Measurements from ENCODE around the gene CCDC138. TPM values are rescaled to one million over a fixed set of nuclear protein-coding genes. Genes with fewer than 3 reads are reported as not detected.
"Not testable (repeated sequence)": the region's sequence is repeated elsewhere in the genome, so short reads cannot be mapped to it uniquely, and the experiment has no call there.

Gene CCDC138, protein sequence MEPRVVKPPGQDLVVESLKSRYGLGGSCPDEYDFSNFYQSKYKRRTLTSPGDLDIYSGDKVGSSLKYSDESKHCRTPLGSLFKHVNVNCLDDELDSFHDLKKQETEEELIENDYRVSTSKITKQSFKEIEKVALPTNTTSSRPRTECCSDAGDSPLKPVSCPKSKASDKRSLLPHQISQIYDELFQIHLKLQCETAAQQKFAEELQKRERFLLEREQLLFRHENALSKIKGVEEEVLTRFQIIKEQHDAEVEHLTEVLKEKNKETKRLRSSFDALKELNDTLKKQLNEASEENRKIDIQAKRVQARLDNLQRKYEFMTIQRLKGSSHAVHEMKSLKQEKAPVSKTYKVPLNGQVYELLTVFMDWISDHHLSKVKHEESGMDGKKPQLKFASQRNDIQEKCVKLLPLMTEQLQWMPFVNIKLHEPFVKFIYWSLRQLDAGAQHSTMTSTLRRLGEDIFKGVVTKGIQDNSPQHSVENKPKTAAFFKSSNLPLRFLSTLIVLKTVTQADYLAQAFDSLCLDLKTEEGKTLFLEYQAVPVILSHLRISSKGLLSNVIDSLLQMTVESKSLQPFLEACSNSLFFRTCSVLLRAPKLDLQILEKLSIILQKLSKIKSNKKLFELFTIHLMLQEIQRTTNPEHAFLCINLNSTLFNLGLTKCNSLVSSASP
- total RNA-seq = 4.4 and 5.0 TPM in 2 replicates

- peak; percentile 87 to 88 for DNase-seq (ENCODE audit: low read depth in 2 of 2)
These were observed at the start of gene CCDC138 for GRCh38 chr2:108786354-108787215. Gene CCDC138 (plus strand): TSS chr2:108786771. CDS start chr2:108786823, 52 bp downstream.

DNA sequence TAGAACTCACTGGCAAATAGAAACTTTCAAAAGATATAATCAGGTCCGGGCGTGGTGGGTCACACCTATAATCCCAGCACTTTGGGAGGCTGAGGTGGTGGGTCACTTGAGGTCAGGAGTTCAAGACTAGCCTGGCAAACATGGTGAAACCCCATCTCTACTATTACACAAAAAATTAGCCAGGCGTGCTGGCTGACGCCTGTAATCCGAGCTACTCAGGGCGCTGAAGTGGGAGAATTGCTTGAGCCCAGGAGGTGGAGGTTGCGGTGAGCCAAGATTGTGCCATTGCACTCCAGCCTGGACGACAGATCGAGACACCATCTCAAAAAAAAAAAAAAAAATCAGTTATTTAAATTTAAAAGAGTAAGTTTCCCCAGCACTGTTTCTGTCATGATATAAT is 28.6 kb upstream of the CCDC138 start:
- DNase-seq (ENCODE audit: low read depth in 2 of 2) = not testable (repeated sequence)

DNA sequence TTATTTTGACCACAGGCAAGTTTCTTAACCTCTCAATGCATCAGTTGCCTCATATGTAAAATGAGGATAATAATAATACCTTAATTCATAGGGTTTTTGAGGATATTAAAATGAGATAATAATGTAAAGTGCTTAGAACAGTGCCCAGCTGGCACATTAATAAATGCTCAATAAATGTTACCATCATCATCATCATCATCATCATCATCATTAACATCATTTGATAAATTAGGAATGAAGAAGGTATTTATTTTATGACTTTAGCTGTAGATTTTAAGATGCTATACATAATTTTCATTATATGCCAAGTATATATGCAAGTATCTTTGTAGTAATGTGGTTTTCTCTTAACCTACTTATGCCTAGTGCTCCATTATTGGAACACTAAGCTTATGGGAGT is 24.0 kb upstream of the CCDC138 start:
- not testable (repeated sequence) for DNase-seq (ENCODE audit: low read depth in 2 of 2)

GRCh38 chr2:108766671-108767070 is 19.9 kb upstream of the CCDC138 start:
- DNase-seq (ENCODE audit: low read depth in 2 of 2) = not testable (repeated sequence)

- DNase-seq (ENCODE audit: low read depth in 2 of 2) = not testable (repeated sequence)
These were observed 18.7 kb upstream of the CCDC138 start for GRCh38 chr2:108767859-108768258.

- no peak for DNase-seq (ENCODE audit: low read depth in 2 of 2)
These were observed 10.1 kb upstream of the CCDC138 start for GRCh38 chr2:108776475-108776874.

DNA sequence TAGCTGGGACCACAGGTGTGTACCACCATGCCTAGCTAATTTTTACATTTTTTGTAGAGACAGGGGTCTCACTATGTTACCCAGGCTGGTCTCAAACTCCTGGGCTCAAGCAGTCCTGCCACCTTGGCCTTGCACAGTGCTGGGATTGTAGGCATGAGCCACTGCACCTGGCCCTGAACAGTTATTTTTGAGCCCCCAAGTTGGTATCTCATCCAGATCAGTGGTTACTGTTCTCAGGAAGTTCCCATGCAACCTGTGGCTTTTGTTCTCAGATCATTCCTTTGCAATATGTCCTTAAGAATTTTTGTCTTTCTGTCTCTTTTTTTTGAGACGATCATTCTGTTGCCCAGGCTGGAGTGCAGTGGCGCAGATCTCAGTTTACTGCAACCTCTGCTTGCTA is 7.7 kb upstream of the CCDC138 start:
- no peak for DNase-seq (ENCODE audit: low read depth in 2 of 2)

- no peak for DNase-seq (ENCODE audit: low read depth in 2 of 2)
These were observed 590 bp upstream of the CCDC138 start for GRCh38 chr2:108786008-108786353.

DNA sequence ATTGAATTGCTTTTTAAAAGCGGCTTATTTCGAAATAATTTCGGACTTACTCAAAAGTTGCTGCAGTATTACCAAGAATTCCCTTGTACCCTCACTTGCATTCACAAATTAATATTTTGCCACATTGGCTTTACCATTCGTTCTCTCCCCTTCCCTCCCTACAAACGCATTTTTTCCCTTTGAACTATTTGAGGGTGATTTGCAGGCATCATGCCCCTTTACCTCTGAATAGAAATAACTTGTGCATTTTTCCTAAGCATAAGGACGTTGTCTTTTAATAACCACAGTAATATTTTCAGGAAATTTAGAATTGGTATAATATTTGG is 608 bp downstream of the CCDC138 start:
- no peak for DNase-seq (ENCODE audit: low read depth in 2 of 2)

DNA sequence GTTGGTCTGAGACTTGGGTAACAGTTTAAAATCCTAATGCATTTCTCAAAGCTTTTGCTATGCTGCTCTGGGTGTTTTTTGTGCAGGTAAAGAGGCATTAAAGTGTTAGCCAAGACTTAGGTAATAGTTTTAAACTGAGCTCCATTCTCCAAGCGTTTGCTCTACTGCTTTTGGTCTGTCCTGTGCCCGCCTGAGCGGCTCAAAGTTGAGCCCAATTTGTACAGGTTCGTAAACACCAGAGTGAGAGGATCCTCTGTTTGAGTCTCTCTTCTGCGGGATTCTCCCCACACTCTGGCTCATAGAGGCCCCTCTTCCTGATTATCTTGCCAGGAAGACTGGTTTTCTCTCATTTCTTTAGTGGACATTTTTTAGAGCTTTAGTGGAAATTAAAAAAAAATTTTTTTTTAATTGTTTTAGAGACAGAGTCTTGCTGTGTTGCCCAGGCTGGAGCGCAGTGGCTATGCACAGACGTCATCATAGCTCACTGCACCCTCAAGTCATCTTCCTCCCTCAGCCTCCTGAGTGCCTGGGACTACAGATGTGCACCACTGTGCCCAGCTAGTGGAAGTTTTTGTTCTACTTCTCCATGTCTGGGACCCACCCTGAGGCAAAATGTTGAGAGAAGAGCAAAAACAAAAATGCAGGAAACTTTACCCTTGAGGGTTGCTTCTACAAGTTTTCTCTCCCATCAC is 16.6 kb downstream of the CCDC138 start:
- no peak for DNase-seq (ENCODE audit: low read depth in 2 of 2)

DNA sequence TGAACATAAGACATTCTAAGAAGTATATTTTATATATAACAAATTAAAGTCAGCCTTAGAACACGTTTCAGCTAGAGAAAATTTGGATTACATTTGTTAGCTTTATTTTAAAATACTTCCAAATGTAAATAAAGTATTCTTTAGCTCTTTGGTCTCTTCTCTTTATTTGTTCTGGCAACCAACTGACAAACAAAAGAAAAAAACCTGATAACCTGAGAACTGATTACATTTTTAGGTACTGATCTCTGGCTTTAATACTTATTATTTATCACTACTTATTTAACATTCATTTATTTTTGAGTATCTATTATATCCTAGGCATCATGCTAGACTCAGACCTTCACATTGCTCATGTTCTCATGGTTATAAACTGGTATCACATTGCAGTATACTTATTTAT is 18.5 kb downstream of the CCDC138 start:
- DNase-seq (ENCODE audit: low read depth in 2 of 2) = no peak

- no peak for DNase-seq (ENCODE audit: low read depth in 2 of 2)
These were observed 19.2 kb downstream of the CCDC138 start for GRCh38 chr2:108805782-108806181.

DNA sequence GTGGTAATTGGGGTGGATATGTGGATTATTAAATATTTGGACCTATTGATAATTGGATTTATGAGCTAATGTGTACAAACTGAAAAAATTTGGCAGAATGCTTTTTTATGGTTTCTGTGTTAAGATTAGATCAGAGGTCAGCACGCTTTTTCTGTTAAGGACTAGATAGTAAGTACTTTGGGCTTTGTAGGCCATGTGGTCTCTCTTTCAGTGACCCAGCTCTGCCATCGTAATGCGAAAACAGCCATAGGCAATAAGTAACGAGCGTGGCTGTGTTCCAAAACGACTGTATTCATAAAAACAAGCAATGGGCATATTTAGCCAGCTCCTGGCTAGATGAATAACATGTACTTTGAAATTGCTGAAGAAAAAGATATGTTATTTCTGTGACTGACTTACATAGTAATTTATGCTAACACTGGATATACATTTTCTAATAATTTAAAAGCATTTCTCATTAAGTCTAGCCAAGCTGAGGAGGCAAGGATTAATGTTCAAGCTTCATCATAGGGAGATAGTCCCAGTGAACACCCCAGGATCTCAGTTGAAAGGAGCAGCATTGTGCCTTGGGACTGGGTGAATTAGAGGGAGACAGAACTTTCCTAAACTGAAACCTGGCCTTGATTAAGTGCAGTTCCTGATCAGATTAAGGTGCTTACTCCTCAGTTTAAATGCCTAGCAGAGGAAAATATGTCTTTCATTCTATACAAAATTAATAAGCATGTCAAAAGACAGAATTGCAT is 20.0 kb downstream of the CCDC138 start:
- DNase-seq (ENCODE audit: low read depth in 2 of 2) = no peak

- no peak for DNase-seq (ENCODE audit: low read depth in 2 of 2)
These were observed 23.4 kb downstream of the CCDC138 start for GRCh38 chr2:108809936-108810335.

DNA sequence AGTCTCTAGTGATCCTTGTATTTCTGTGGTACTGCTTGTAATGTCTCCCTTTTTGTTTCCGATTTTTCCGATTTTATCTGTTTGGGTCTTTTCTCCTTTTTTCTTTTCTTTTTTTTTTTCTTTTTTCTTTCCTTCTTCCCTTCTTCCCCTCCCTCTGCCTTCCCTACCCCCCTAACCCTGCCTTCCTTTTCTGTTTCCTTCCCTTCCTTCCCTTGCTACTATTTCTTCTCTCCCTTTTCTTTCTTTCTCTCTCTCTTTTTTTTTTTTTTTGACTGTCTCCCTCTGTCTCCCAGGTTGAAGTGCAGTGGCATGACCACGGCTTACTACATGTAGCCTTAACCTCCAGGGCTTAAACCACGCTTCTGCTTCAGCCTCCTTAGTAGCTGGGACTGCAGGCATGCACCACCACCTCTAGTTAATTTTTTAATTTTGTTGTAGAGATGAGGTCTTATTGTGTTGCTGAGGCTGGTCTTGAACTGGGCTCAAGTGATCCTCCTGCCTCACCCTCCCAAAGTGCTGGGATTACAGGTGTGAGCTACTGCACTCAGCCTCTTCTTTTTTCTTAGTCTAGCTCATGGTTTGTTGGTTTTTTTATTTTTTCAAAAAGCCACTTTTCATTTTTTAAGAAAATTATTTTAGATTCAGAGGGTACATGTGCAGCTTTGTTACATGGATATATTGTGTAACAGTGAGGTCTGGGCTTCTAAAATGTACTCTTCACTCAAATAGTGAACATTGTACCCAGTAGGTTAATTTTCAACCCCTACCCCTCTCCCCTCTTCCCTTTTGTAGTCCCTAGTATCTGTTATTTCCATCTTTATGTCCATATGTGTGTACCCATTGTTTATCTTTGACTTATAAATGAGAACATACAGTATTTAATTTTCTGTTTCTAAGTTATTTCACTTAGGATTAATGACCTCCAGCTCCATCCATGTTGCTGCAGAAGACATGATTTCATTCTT is 24.7 kb downstream of the CCDC138 start:
- DNase-seq (ENCODE audit: low read depth in 2 of 2) = no peak

DNA sequence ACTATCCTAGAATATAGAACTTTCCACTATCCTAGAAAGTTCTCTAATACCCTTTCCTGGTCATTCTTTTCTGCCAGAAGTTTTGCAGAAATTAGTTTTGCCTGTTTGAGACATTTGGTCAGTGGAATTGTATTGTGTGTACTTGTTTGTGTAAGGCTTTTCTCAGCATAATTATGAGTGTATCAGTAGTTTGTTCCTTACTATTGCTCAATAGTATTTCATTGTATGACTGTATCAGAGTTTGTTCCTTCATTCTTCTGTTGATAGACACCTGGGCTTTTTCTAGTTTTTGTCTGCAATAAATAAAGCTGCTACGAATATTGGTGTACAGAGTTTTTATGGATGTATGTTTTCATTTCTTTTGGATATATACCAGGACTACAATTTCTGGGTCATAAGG is 27.2 kb downstream of the CCDC138 start:
- no peak for DNase-seq (ENCODE audit: low read depth in 2 of 2)

DNA sequence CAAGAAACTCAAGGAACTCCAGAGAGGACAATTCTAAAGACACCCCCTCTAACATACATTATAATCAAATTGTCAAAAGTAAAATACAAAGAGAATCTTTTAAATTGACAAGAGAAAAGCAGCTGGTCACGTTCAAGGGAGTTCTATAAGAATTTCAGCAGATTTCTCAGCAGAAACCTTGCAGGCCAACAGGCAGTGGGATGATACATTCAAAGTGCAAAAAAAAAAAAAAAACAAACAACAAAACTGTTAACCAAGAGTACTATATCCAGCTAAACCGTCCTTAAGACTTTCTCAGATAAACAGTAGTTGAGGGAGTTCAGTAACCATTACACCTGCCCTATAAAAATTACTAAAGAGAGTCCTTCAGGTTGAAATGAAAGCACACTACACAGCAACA is 33.9 kb downstream of the CCDC138 start:
- DNase-seq (ENCODE audit: low read depth in 2 of 2) = no peak

- DNase-seq (ENCODE audit: low read depth in 2 of 2) = no peak
These were observed 36.7 kb downstream of the CCDC138 start for GRCh38 chr2:108823286-108823685.

DNA sequence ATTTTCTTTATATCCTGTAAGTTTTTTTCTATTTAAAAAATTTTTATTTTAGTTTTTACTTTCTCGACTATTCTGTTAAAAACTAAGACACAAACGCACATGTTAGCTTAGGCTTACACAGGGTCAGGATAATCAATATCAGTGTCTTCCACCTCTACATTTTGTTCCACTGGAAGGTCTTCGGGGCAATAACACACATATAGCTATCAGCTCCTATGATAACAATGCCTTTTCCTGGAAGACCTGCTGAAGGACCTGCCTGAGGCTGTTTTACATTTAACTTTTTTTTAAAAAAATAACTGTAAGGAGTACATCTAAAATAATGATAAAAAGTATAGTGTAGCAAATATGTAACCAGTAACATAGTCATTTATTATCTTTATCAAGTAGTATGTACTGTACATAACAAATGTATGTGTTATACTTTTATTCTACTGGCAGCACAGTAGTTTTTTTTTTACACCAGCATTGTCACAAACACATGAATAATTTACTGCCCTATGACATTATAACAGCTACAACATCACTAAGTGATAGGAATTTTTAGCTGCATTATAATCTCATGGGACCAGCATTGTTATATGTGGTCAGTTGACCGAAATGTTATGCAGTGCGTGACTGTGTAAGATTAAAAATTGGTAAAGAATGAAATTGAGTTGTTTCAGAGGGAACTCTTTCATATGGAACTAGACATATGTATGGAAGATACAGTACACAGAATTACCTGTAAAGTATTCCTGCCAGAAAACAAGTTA is 37.9 kb downstream of the CCDC138 start:
- no peak for DNase-seq (ENCODE audit: low read depth in 2 of 2)
